ENCODE results near the gene PTX4. TPM values are rescaled to one million over a fixed set of nuclear protein-coding genes. Genes with fewer than 3 reads are reported as not detected.

The PTX4 gene
- total RNA-seq, 1 experiment from 2014 or later: not detected

DNA sequence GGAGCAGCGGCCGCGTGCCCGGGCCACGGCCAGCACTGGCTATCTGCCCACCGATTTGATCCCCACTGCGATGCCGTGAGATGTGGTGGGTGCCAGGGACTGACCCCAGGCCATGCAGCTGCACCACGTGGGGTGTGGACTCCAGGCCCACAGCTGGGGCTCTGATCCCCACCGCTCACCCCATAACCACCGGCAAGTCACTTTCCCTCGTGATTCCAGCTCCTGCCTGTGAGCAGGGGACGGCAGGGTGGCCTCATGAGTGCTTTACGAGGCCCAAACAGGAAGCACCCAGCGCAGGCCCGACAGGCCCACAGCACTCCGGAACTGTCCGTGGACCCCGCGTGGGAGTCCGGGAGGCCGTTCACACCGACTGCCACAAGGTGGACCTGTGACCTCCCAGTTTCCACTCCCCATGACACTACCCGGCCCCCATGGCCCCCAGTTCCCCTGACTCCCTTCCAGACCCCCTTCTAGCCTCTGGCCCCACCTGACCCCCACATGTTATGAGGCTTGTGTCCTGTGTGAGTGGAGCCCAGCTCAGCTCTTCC, 616 bp downstream of the PTX4 start:
- H3K27me3 Mint-ChIP-seq (ENCODE audit: insufficient read depth, unreplicated experiment): no peaks in the 10 kb centered on the region

DNA sequence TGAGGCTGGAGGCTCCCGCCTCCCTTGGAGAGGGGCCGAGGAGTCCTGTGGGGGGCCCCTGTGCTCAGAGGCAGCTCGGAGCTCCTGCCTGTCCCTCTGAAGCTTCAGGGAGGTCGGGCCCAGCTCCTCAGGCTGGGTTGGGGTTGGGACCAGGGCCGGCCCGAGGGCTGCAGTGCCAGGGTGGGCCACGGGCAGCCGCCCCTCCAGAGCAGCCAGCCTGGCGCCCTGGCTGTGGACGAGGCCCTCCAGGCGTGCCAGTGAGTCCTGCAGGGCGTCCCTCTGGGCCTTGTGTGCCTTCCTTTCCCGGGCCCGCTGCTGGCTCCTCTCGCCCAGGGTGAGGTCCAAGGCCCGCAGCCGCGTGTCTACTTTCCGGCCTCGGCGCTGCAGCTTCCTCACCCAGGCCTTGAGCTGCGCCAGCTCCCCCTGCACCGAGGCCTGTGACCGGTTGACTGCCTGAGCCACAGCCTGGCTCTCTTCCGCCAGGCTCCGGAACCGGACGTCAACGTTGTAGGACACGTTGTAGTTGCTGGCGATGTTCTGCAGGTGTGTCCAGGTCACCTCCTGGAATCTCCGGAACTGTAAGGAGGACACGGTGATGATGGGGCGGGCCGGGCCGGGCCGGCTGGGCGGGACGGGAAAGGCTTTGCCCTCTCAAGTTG, 1.2 kb downstream of the PTX4 start:
- Mint-ChIP-seq H3K27ac (ENCODE audit: unreplicated experiment) (no peak overlapping the region), H3K36me3 (ENCODE audit: insufficient read depth, unreplicated experiment) (no peaks in the 10 kb centered on the region)
- POLR2A ChIA-PET: no interaction called here

More for the DNA sequence above, 616 bp downstream of the PTX4 start:
- H3K27me3 ChIP-seq (replicated peaks; ENCODE audit: control insufficient read depth, insufficient read depth, low read length): no peaks in the 10 kb centered on the region
- Mint-ChIP-seq H3K36me3 (ENCODE audit: insufficient read depth, unreplicated experiment) (peaks cover 5% of the 10 kb centered on the region), H3K9me3 (ENCODE audit: unreplicated experiment) (no peaks in the 10 kb centered on the region), H3K4me3 (ENCODE audit: unreplicated experiment) (no peak overlapping the region), H3K27ac (ENCODE audit: unreplicated experiment) (no peak overlapping the region), H3K4me1 (ENCODE audit: low read depth, unreplicated experiment) (no peaks in the 10 kb centered on the region)
- BruUV-seq (replicated peaks): no TSS peak
- H3K4me1 ChIP-seq: peaks cover 5% of the 10 kb centered on the region; the same call in 1 of the 2 replicates
- CTCF ChIA-PET: no interaction called here
- no peak for DNase-seq
- H3K36me3 ChIP-seq (ENCODE audit: control insufficient read depth, insufficient read depth, low read length): no peaks in the 10 kb centered on the region
- TF ChIP-seq, protein P1, sequence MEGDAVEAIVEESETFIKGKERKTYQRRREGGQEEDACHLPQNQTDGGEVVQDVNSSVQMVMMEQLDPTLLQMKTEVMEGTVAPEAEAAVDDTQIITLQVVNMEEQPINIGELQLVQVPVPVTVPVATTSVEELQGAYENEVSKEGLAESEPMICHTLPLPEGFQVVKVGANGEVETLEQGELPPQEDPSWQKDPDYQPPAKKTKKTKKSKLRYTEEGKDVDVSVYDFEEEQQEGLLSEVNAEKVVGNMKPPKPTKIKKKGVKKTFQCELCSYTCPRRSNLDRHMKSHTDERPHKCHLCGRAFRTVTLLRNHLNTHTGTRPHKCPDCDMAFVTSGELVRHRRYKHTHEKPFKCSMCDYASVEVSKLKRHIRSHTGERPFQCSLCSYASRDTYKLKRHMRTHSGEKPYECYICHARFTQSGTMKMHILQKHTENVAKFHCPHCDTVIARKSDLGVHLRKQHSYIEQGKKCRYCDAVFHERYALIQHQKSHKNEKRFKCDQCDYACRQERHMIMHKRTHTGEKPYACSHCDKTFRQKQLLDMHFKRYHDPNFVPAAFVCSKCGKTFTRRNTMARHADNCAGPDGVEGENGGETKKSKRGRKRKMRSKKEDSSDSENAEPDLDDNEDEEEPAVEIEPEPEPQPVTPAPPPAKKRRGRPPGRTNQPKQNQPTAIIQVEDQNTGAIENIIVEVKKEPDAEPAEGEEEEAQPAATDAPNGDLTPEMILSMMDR (IDR thresholded peaks at IDR 0.05; ENCODE audit: insufficient read depth in 1 of 2, low read depth in 1 of 2, low read length in 1 of 2, severe bottlenecking in 1 of 2, unreplicated experiment in 1 of 2): no peak
- intact Hi-C loops (cut with micrococcal nuclease; ENCODE audit: unreplicated experiment): no loop called here
- no peak overlapping the region for H3K4me3 ChIP-seq (ENCODE audit: low read depth, low read length)
- POLR2A ChIA-PET: no interaction called here
- no peaks in the 10 kb centered on the region for H3K9me3 ChIP-seq

DNA sequence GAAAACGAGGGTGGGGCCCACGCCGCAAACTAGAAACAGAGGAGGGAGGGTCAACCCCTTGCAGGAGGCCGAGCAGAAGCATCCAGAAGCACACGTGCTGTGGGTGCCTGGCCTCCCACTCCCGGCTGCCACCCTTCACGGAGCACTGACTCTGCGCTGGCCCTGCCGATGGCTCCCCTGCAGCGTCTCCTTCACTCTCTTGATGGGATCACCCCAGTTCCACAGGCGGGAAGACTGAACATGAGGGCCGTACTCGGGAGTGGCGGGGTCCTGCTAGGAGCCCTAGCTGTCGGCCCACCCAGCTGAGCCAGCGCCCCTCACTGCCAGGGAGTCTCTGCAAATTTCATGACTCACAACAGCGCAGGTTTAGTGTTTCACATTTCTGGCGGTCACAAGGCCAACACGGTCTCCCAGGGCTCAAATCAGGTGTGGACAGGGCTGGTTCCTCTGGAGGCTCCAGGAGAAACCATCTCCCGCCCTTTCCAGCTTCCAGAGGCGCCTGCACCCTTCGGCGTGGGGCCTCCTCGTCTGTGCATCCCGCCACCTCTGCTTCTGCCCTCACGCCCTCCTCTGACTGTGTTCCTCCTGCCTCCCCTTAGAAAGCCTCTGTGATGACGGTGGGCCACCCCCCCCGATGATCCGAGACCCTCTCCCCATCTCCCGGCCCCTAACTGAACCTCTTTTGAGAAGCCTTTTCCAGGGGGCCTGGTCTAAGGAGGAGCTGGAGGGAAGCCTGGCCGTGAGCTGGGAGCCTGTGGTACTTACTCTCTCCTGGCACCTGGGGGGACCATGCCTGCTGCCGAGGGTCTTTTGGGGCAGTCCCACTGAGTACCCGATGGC, 2.0 kb downstream of the PTX4 start:
- no peak for DNase-seq
- H3K9me3 Mint-ChIP-seq (ENCODE audit: unreplicated experiment): no peaks in the 10 kb centered on the region
- intact Hi-C loops (cut with micrococcal nuclease; ENCODE audit: unreplicated experiment): no loop called here
- H3K4me1 Mint-ChIP-seq (ENCODE audit: low read depth, unreplicated experiment): no peaks in the 10 kb centered on the region
- TF ChIP-seq, protein P1 (IDR thresholded peaks at IDR 0.05; ENCODE audit: insufficient read depth in 1 of 2, low read depth in 1 of 2, low read length in 1 of 2, severe bottlenecking in 1 of 2, unreplicated experiment in 1 of 2): no peak
- no TSS peak for BruUV-seq (replicated peaks)
- Histone ChIP-seq H3K36me3 (ENCODE audit: control insufficient read depth, insufficient read depth, low read length) (no peaks in the 10 kb centered on the region), H3K4me1 (no peaks in the 10 kb centered on the region), H3K9me3 (no peaks in the 10 kb centered on the region), H3K4me3 (ENCODE audit: low read depth, low read length) (no peak overlapping the region), H3K27me3 (replicated peaks; ENCODE audit: control insufficient read depth, insufficient read depth, low read length) (no peaks in the 10 kb centered on the region)
- ChIA-PET CTCF (no interaction called here), POLR2A (no interaction called here)
- H3K27ac Mint-ChIP-seq (ENCODE audit: unreplicated experiment): no peak overlapping the region
- H3K36me3 Mint-ChIP-seq (ENCODE audit: insufficient read depth, unreplicated experiment): no peaks in the 10 kb centered on the region
- H3K27me3 Mint-ChIP-seq (ENCODE audit: insufficient read depth, unreplicated experiment): no peaks in the 10 kb centered on the region
- H3K4me3 Mint-ChIP-seq (ENCODE audit: unreplicated experiment): no peak overlapping the region

More for the DNA sequence above, 1.2 kb downstream of the PTX4 start:
- H3K27me3 ChIP-seq (replicated peaks; ENCODE audit: control insufficient read depth, insufficient read depth, low read length): no peaks in the 10 kb centered on the region
- TF ChIP-seq, protein P1 (IDR thresholded peaks at IDR 0.05; ENCODE audit: insufficient read depth in 1 of 2, low read depth in 1 of 2, low read length in 1 of 2, severe bottlenecking in 1 of 2, unreplicated experiment in 1 of 2): no peak
- H3K4me1 ChIP-seq: peaks cover 3% of the 10 kb centered on the region; the same call in 1 of the 2 replicates
- no peak for DNase-seq
- H3K9me3 ChIP-seq: no peaks in the 10 kb centered on the region
- Mint-ChIP-seq H3K27me3 (ENCODE audit: insufficient read depth, unreplicated experiment) (no peaks in the 10 kb centered on the region), H3K9me3 (ENCODE audit: unreplicated experiment) (no peaks in the 10 kb centered on the region), H3K4me1 (ENCODE audit: low read depth, unreplicated experiment) (no peaks in the 10 kb centered on the region), H3K4me3 (ENCODE audit: unreplicated experiment) (no peak overlapping the region)
- intact Hi-C loops (cut with micrococcal nuclease; ENCODE audit: unreplicated experiment): no loop called here
- no peak overlapping the region for H3K4me3 ChIP-seq (ENCODE audit: low read depth, low read length)
- no peaks in the 10 kb centered on the region for H3K36me3 ChIP-seq (ENCODE audit: control insufficient read depth, insufficient read depth, low read length)
- CTCF ChIA-PET: no interaction called here
- no TSS peak for BruUV-seq (replicated peaks)
